COLO668 (cell line): Measurements from ENCODE around the gene TSPEAR.

Experiments used
- DNase-seq: peaks from one replicate; lab custom pipeline; 2025; ENCODE audit not compliant: unreplicated experiment; lab: John Stamatoyannopoulos, UW

TSPEAR gene

GRCh38 chr21:44496564-44497550, 214.5 kb downstream of the TSPEAR start:
- peak; percentile 48 for DNase-seq

GRCh38 chr21:44495611-44496563, 215.5 kb downstream of the TSPEAR start:
- no peak for DNase-seq

GRCh38 chr21:44494956-44495355, 216.4 kb downstream of the TSPEAR start:
- no peak for DNase-seq

GRCh38 chr21:44494418-44494817, 217.0 kb downstream of the TSPEAR start:
- no peak for DNase-seq

GRCh38 chr21:44492567-44493385, 218.6 kb downstream of the TSPEAR start:
- DNase-seq: no peak

GRCh38 chr21:44490816-44491215, 220.6 kb downstream of the TSPEAR start:
- DNase-seq: no peak

GRCh38 chr21:44490405-44490804, 221.0 kb downstream of the TSPEAR start:
- DNase-seq: no peak

- DNase-seq: no peak
Measured at GRCh38 chr21:44489962-44490361, 221.4 kb downstream of the TSPEAR start.

- DNase-seq: peak; percentile 48
Measured at GRCh38 chr21:44487831-44488230, 223.5 kb downstream of the TSPEAR start.

- peak; percentile 45 for DNase-seq
Measured at GRCh38 chr21:44486302-44486701, 225.1 kb downstream of the TSPEAR start.

GRCh38 chr21:44485796-44486195, 225.6 kb downstream of the TSPEAR start:
- DNase-seq: no peak

GRCh38 chr21:44485254-44485793, 226.0 kb downstream of the TSPEAR start:
- peak; percentile 89 for DNase-seq

GRCh38 chr21:44484498-44485253, 226.7 kb downstream of the TSPEAR start:
- DNase-seq: no peak

- no peak for DNase-seq
Measured at GRCh38 chr21:44483288-44484237, 227.8 kb downstream of the TSPEAR start.

- DNase-seq: no peak
Measured at GRCh38 chr21:44482581-44483287, 228.6 kb downstream of the TSPEAR start.

- peak; percentile 33 for DNase-seq
Measured at GRCh38 chr21:44480200-44481053, 230.9 kb downstream of the TSPEAR start.
